COLO829 (cell line): ENCODE results near the gene PBX4.

Experiments
- DNase-seq: peaks from one replicate; pipeline ENCODE4 v3.0.0; 2012; ENCODE audit warnings: low spot score

The PBX4 gene

GRCh38 chr19:19553670-19554069, 64.8 kb downstream of the PBX4 start:
- no peak for DNase-seq

DNA sequence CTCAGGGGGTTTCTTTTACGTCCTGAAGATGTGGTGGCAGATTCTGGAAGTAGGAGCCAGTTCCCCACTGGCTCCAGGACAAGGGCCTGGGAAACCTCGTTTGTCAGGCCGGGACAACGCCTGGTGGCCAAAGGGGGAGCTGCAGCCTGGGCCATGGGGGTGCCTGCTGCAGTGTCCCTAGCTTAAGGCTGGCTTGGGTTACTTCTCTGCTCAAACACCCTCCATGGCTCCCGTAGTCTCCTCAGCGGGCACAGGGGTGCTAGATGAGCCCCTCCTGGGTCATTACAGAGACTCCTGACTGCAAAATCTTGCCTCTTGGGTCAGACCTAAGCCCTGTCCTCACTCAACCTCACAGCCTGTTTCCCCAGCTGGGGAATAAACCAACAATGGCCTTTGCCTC, 65.7 kb downstream of the PBX4 start:
- no peak for DNase-seq

- no peak for DNase-seq
Measured at GRCh38 chr19:19551853-19552192, 66.7 kb downstream of the PBX4 start.

DNA sequence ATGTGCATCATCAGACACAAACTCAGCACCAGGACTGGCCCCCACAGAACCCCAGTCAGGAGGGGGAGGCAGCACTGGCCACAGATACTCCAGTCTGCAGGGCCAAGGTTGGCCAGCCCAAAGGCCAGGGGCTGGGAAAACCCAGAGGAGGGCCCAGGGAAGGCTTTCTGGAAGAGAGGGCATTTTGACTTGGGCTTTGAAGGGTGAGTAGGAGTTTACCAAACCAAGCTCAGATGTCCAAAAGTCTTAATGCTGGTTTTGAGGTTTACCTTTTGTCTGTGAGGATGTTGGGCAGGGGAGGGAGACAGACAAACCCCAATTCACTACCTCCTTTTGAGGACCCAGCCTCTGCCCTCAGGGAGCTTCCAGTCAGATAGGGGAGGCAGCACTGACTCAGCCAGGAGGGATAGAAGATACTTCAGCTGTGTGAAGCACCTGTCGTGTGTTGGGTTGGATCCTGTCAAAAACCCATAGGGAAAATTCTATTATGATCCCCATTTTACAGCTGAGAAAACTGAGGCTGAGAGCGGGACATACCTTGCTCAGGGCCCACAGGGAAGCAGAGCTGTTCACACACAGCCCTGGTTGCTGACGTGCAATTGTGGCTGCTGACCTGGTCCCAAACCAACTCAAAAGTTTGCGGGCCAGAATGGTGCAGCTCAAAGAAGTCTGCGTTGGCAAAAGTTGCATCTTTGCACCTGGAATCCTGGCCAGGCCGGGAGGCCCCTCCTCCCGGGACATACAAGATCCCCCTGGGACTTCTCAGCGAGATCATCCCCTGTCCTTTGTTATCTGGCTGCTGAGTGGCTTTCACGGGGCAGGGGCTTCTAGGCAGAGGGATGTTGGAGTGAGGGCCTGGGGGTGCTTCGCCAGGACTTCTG, 67.3 kb downstream of the PBX4 start:
- DNase-seq = no peak

GRCh38 chr19:19550485-19550929, 68.0 kb downstream of the PBX4 start:
- peak; percentile 35 for DNase-seq

GRCh38 chr19:19549804-19550464, 68.6 kb downstream of the PBX4 start:
- DNase-seq = no peak

- DNase-seq = no peak
Measured at GRCh38 chr19:19548915-19549759, 69.3 kb downstream of the PBX4 start.

DNA sequence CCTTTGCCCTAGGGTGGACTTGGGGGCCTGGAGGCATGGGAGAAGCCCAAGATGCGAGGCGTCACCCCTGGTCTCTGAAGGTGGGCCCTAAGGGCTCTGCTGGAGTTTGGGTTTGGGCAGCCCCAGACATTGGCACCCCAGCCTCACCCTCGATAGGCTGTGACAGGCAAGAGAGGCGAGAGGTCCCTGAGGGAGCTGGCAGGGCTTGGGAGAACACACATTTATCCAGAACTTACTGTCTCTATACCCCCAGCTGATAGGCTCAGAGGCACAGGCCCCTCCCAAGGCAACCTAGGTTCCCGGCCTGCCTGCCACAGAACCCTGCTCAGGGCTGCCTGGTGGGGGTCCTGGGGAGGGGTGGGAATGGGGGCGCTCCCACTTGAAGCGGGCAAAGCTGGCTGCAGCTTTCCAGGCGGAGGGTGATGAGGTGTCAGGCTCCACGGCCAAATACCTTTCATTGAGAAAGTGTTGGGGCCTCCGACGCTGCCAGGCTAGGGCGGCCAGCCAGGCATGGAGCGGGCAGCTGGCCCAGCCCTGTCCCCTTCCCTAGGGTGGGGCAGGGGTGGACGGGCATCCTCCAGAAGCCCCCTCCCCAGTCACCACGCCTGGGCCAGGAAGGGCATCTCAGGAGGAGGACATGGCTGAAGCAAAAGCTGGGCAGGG, 70.7 kb downstream of the PBX4 start:
- no peak for DNase-seq

DNA sequence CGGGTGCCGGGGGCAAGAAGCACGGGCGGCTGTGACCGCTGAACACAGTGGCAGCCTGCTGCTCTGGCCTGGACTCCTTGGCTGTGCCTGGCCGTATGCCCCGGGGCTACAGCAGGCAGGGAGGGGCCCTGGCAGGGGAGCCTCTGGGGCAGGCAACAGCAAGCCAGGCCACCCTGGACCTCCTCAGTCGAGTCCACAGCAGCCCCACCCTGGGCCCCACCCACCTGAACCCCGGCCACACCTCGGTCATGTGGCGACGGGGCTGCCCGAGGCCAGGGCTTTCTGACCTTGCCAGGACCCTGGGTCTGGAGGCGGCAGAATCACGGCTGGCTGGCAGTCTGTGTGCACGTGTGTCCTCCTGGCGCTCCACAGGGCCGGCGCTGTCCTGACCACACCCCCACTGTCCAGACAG, 71.7 kb downstream of the PBX4 start:
- no peak for DNase-seq

- DNase-seq = no peak
Measured at GRCh38 chr19:19545707-19546106, 72.8 kb downstream of the PBX4 start.

DNA sequence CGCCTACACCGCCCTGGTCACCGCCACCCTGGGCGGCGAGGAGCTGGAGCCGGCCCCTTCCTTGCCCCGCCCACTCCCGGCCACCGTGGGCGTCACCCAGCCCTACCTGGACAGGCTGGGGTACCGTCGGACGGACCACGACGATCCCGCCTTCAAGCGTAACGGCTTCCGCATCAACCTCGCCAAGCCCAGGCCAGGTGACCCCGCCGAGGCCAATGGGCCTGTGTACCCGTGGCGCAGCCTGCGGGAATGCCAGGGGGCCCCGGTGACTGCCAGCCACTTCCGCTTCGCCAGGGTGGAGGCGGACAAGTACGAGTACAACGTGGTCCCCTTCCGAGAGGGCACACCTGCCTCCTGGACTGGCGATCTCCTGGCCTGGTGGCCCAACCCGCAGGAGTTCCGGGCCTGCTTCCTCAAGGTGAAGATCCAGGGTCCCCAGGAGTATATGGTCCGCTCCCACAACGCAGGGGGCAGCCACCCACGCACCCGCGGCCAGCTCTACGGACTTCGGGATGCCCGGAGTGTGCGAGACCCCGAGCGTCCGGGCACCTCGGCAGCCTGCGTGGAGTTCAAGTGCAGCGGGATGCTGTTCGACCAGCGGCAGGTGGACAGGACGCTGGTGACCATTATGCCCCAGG, 73.4 kb downstream of the PBX4 start:
- DNase-seq = no peak

- no peak for DNase-seq
Measured at GRCh38 chr19:19544257-19544953, 74.1 kb downstream of the PBX4 start.

- no peak for DNase-seq
Measured at GRCh38 chr19:19543640-19544039, 74.8 kb downstream of the PBX4 start.

DNA sequence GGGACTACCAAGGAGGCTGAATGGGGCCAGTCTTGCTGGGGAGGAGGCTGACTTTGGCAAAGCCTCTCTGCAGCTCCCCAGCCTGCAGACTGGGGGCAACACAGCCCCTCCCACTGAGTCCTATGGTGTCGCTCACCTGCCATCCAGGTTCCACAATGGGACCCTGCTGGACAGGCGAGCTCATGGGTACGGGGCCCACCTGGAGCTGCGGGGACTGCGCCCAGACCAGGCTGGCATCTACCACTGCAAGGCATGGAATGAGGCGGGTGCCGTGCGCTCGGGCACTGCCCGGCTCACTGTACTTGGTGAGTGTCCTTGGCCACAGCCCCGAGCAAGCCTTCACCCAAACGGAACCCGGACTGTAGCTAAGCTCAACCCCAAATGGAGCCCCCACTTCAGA, 75.4 kb downstream of the PBX4 start:
- DNase-seq = no peak

DNA sequence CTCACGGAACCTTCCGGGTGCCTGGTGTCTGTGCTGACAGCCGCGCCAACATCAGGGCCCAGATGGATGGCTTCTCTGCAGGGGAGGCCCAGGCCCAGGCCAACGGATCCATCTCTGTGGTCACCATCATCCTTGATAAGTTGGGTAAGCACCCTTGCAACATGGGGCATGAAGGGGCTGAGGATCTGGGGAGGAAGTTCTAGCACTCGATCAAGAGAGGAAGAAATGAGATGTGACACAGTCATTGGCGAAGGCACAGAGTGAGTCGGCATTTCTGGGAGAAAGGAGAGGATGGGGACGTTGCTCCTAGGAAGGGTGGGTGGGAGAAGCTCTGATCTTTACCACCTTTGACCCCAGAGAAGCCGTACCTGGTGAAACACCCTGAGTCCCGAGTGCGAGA, 76.0 kb downstream of the PBX4 start:
- DNase-seq = no peak

DNA sequence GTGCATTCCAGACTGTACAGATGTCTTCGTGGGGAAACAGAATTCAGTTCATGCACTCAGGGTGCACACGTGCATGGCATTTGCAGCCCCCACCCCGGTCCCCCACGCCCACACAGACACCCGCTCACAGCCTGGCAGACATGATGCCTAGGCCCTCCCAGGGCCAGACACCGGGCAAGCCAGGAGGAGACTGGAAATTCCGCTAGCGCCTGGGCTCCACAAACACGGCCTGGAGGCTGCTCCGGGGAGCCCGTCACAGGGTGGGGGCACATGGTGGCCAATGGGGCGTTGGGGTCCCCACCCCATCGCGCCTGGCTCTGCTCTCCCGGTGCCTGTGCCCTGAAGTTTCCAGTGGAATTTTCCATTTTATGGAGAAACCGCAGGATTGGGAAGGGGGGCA, 76.9 kb downstream of the PBX4 start:
- no peak for DNase-seq

- DNase-seq = peak; percentile 82
Measured at GRCh38 chr19:19540715-19541515, 77.6 kb downstream of the PBX4 start.

- DNase-seq = peak; percentile 80
Measured at GRCh38 chr19:19540064-19540714, 78.3 kb downstream of the PBX4 start.

DNA sequence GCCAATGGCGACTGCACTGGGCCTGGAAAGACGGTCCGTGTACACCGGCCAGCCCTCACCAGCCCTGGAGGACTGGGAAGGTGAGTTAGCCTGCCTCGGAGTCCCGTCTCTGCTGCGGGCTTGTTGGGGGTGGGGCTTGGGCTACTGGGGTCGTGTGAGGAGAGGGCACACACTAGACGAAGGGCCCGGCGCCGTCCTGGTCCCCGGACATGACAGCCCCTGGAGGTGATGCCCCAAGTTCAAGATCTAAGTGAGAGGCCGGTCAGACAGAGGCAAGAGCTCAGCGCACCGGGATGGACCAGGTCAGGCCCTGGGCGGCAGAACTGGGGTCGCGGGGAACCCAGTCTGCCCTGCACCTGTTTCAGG, 78.8 kb downstream of the PBX4 start:
- no peak for DNase-seq

DNA sequence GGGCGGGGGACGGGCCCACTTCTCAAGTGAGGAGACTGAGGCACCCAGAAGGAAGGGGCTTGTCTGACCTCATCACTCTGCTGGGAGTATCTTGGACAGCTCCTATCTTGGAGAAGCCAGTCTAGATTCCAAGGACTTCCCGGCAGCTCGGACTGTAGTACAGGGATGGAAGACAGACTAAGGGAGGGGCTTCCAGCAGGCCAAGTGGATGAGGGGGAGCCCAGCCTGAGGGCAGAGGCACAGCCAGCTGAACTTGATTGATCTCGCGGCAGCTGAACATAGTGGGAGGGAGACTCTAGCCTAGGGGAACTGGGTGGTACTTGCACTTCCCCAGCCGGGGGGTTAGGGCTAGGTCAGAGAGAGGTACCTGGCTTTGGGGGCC, 79.7 kb downstream of the PBX4 start:
- DNase-seq = no peak
